A549 (cell line): ENCODE results near the gene PHF1.

Experiments used
- CTCF ChIP-seq: fragments of >200 bp; sonication (Bioruptor Twin); formaldehyde crosslinking; IDR thresholded peaks from 3 replicates; pipeline ENCODE4 v1.5.1; 2016
- E2F6 ChIP-seq: IDR thresholded peaks from 2 replicates; pipeline ENCODE4 v1.6.1; 2012; ENCODE audit warnings: low read depth, borderline replicate concordance
- EP300 ChIP-seq, 2 experiments: fragments of >200 bp; sonication (Bioruptor Twin); formaldehyde crosslinking; IDR thresholded peaks; 2 replicates in 1 of 2; 3 replicates in 1 of 2; pipeline ENCODE4 v1.6.1; 2016 to 2017
- FOSB ChIP-seq: fragments of 250-450 bp; sonication (Bioruptor Pico); IDR thresholded peaks from 2 replicates; pipeline ENCODE4 v1.5.0; 2020; ENCODE audit warnings: mild to moderate bottlenecking, moderate library complexity
- GATA3 ChIP-seq: IDR thresholded peaks from 2 replicates; pipeline ENCODE4 v1.6.1; 2012; ENCODE audit warnings: borderline replicate concordance
- MAX ChIP-seq: IDR thresholded peaks from 2 replicates; pipeline ENCODE4 v1.6.1; 2012
- MAZ ChIP-seq: fragments of 150-350 bp; IDR thresholded peaks from 2 replicates; pipeline ENCODE4 v1.6.1; 2014; ENCODE audit warnings: antibody characterized with exemption, low read depth, low read length, borderline replicate concordance
- RAD21 ChIP-seq, 2 experiments: fragments of >200 bp in 1 of 2; sonication (Bioruptor Twin) in 1 of 2; formaldehyde crosslinking in 1 of 2; IDR thresholded peaks in 1 of 2; conservative IDR thresholded peaks in 1 of 2; 2 replicates in 1 of 2; 3 replicates in 1 of 2; pipeline ENCODE4 v1.6.1; 2012 to 2018; ENCODE audit warnings: inconsistent platforms in 1 of 2

- TF ChIP-seq RAD21 (conservative IDR thresholded peaks at IDR 0.05 in 1 of 2, IDR thresholded peaks at IDR 0.05 in 1 of 2) (no peak), CTCF (no peak), E2F6 (no peak), GATA3 (no peak), FOSB (no peak), MAX (no peak), MAZ (no peak), EP300 (IDR thresholded peaks at IDR 0.05) (no peak)
Measured at GRCh38 chr6:33372526-33373123, 38.2 kb upstream of the PHF1 start.
